NCI-H1436 (cell line): Measurements from ENCODE around the gene EPN3.

ENCODE experiments used
- DNase-seq: peaks from one replicate; lab custom pipeline; 2025; lab: John Stamatoyannopoulos, UW

EPN3 gene

DNA sequence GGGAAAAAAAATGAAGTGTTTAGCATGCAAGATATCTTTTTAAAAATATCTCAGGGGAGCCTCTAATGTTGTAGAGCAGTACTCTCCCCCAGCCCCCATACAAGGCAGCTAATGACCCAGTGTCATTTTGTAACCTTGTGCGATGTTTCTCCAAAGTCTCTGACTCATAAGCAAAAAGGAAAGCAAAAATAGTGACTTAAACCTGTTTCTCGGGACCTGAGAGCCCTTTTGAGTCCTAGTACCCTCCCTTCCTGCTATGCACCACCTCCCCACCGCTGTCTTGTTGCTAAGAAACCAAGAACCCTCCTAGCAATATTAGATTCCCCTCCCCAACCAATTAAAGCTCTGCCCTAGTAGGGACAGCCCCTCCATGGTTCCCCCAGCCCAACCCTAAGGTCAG, 21.5 kb upstream of the EPN3 start:
- peak; percentile 15 for DNase-seq

DNA sequence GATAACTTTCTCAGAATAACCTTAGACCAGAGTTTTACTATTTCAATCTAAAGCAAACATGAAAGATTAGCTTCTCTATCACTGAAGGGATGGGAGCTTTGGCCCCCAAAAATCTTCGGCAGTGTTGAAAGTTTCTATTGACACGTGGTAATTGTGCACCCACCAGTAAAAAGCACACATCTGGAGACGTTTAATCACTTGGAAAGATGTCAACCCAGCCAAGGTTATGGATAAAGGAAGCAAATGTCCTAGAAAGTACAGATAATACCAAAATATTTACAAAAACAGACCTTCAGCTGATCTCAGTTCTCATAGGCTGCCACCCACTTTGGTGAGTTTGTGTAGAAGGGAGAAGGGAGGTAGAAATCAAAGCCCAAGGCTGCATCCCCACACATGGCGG, 19.0 kb upstream of the EPN3 start:
- DNase-seq: no peak

DNA sequence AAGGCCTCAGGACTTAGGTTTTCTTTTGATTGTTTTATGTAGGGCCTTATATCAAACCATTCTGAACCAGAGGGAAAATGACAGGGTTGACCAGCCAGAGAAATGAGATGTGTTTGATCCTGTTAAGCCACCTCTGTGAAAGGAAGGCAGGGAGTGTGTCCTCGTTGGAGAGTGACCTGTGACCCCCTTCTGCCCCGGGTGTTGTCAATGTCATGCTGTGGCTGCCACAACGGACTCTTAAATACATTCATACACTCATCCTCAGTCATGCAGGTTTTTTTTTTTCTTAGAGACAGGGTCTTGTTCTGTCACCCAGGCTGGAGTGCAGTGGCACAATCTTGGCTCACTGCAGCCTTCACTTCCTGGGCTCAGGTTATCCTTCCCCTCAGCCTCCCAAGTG, 18.1 kb upstream of the EPN3 start:
- DNase-seq: no peak

DNA sequence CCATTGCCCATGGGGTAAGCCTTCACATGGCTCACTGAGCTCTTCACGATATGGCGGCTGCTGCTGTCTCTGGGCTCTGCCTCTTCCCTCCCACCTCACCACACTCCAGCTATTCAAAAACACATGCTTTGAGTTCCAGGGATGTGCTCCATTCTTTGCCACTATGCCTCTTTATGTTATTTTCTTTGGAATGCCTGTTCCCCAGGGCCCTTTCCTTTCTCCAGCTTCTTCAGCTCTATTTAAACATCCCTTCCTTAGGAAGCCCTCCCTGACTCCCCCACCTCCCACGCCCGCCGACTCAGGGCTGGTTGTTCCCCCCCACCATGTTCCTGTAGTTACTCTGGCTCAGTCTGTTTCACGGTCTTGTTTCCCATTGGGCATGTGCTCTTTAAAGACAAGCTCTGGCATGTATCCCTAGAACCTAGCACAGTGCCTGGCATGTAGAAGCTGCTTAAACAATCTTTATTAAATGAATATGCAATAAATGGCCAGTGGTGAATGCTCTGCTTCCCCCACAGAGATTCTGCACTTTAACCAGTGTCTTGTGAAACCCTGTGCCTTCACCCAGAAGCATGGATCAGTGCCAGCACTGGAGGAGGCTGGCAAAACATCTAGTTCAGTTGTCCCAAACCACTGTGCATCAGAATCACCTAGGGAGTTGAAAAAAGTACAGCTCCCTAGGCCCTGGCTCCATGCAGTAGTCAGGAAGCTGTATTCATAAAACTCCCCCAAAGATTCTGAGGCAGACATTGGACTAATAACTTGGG, 17.4 kb upstream of the EPN3 start:
- DNase-seq: no peak

DNA sequence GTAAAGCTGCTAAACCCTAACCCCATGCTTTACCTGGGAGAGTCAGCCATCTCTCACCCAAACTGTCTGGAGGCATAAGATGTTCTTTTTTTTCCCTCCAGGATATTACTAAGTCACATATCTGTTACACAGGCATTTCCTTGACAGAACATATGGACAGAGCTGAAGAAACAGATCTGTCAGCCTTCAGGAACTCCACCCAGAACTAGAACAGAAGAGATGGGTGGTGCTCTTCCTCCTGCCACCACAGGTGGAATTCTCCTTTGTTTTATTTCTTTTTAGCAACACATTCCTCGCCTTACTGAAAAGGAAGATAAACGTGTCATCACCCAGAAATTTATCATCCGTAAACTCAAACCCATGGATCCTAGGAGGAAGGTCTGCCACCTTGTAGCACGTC, 15.5 kb upstream of the EPN3 start:
- DNase-seq: no peak

DNA sequence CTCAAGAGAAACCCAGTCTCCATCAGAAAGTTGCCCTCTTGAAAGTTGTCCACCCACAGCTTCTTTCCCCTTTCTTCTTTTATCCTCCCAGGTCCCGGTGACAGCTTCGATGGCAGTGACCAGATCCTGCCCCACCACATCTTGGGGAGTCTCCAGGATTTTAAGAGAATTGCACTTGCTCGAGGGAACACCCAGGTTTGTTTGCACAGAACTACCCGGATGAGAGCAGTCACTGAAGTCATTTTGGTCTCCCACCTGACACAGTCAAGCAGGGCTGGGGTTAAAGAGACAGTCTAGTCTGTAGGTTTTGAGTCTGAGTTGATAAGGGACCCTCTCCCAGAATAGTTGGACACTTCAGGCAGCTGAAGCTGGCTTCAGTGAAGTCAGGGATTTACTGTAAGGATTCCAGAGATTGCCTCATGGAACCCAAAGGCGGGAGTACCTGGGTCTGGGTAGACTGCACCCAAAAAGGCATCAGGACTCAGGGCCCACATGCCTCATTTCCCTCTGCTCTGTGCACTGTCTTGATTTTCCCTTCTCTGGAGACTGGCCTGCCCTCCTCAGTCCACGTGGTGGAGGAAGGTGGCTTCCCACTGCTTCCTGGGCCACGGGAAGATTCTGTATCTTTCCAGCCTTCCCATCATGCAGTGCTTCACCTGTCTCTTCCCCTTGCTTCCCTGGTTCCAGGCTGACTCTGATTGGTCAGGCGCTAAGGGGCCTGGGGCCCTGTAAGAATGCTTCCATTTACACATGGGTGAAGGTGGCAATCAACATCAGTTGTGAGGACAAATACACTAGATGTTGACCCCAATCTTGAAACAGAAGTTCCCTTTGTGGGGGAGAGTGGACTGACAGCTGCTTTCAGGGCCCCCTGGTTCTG, 14.8 kb upstream of the EPN3 start:
- DNase-seq: no peak

DNA sequence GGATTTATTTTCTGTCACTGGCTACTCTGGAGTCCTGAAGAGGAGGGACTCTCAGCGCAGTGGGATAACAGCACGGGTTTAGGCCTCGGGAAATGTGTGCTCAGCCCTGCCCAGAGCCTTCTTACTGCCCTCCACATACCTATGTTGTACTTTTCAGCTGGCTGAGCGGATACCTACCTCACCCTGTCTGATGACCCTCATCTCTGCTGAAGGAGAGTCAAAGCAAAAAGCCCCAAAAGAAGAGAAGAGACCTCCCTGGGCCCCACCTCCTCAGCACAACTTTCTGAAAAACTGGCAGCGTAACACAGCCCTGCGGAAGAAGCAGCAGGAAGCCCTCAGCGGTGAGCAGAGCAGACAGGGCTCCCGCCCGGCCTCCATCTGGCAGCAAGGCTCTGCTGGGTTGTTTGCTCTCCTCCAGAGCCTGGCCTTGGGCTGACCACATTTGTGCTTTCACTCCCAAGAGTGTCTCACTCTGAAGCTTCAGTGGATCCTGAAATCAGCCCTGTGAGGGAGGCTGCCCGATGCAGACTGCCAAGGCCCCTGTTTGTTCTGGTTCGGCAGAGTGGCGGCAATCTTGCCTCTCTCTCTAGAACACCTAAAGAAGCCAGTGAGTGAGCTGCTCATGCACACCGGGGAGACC, 14.0 kb upstream of the EPN3 start:
- no peak for DNase-seq

DNA sequence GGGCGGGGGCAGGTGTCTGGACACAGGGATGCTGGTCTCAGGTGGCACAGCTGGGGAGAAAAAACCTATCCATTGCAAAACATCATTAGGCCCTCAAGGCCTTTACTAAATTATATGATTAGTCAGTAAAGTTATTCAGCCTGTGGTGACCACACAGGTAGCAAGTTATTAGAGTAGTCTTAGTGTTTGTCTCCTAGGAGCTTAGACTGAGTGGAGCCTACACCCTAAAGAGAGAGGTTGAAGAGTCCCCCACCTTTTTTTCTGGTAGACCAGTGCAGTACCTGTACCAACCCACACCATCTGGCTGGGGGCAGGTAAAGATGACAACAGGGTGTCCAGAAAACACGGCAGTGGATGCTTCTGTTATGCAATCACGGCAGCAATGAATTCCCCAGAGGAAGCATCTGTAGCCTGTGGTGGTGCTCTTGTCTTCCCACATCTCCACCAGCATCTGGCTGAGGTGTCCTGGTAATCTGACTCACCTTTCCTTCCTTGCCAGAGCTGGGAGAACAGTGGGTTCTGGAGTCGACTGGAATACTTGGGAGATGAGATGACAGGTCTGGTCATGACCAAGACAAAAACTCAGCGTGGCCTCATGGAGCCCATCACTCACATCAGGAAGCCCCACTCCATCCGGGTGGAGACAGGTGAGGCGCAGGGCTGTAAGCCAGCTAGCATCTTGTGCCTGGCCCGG, 13.2 kb upstream of the EPN3 start:
- no peak for DNase-seq

DNA sequence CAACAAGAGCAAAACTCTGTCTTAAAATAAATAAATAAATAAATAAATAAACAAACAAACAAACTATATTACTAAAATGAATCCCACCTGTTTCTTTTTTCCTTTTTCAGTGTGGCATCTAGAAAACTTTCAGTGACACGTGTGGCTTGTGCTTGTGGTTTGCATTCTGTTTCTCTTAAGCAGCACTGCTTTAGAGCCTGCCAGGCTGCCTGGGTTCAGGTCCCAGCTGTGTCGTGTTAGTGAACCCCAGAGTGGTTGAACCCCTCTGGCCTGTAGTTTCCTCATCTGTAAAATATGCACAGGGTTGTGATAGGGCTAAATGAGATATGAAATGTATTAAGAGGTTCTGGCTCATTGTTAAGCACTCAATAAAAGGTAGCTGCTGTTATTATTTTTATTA, 12.1 kb upstream of the EPN3 start:
- no peak for DNase-seq

DNA sequence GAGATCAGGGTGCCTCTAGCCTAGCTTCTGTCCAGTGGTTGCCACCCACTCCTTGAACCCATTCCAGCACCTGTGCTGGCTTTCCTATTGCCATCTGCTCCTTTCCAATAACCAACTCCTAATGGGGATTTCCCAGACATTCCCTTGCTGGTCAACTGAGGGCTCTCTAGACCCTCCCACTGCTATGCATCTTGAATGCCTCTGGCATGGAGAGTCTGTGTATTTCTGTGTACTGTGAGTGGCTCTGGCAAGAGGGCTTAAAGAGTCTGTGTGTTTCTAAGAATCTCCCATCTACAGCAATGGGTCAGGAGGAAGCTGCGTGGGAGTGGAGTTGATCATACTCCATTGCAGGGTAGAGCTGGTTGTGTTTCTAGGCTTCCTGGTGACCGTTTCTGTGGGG, 11.0 kb upstream of the EPN3 start:
- no peak for DNase-seq

DNA sequence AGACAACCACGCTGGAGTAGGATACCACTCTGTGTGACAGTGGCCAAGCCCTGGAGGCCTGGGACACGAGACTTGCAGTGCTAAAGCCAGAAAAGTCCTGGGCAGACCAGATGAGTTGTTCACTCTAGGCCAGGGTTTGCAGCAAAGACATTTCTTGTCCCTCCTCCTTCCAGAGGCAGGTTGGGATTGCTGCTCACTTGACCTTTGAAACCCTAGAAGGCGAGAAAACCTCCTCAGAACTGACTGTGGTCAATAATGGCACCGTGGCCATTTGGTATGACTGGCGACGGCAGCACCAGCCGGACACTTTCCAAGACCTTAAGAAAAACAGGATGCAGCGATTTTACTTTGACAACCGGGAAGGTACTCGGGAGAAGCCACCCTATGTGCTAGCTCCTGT, 9.8 kb upstream of the EPN3 start:
- no peak for DNase-seq

DNA sequence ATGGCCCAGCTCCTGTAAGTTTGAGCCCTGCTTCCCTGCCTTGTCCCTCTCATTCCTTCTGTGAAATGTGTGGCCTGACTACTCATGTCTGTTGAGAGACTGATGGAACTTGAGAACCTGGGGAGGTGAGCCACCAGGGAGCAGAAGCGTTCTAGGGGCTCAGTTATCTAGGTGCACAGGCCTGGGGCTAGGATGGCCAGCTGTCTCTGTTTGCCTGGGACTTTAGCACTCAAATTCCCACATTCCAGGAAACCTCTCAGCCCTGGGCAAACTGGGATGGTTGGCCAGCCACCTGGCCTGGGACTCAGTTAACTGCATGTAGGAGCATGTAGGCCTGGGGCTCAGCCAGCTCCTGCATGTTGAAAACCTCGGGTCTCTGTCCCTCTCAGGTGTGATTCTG, 9.3 kb upstream of the EPN3 start:
- no peak for DNase-seq

DNA sequence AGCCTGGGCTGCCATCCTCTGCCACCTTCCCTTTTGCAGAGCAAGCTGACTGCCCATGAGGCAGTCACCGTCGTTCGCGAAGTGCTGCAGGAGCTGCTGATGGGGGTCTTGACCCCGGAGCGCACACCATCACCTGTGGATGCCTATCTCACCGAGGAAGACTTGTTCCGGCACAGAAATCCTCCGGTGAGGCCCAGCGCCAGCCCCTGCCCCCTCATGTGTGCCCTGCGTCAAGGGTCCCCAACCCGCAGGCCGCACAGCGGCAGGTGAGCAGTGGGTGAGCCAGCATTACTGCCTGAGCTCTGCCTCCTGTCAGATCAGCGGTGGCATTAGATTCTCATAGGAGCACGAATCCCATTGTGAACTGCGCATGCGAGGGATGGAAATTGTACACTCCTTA, 7.7 kb upstream of the EPN3 start:
- no peak for DNase-seq

DNA sequence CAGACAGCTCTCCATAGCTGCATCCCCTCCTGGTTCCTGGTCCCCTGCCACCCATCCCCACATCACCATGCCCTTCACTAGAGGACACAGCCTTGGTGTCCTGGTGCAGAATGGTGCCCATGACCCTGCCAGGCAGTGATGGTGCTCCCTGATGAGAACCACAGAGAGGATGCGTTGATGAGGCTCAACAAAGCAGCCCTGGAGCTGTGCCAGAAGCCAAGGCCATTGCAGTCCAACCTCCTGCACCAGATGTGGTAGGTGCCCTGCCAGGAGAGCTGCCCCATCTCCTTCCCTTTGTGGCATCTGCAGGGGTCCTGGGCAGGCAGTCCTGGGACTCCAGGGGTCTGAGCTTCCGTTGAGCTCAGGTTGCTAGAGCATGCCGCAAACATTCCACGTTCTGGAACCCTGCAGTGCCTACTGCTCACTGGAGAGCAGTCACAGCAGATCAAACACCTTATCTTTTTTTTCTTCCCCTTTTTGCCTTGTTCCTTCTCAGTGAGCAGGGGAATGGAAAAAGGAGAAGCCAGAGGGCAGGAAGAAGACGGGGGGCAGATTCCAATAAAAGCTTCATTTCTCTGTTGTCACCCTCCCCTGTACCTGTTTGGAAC, 5.3 kb upstream of the EPN3 start:
- no peak for DNase-seq

DNA sequence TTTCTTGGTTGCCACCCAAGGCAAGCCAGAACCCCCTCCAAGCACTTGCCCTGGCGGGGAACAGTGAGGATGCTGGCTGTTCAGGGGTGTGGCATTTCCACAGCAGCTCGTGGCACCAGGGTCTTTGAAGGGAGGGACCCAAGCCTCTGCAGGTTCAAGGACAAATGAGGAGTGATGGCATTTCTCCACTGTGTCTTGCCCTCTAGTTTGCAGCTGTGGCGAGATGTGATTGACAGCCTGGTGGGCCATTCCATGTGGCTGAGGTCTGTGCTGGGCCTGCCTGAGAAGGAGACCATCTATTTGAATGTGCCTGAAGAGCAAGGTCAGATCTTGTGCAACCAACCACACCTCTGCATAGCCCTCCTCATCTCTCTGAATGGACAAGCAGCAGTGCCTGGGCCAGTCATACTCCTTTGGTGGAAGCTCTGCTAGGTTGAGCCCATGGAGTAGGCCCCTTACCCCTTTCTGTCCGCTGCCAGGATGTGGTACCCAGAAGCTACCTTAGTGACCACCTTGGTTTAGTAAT, 4.5 kb upstream of the EPN3 start:
- DNase-seq: no peak

DNA sequence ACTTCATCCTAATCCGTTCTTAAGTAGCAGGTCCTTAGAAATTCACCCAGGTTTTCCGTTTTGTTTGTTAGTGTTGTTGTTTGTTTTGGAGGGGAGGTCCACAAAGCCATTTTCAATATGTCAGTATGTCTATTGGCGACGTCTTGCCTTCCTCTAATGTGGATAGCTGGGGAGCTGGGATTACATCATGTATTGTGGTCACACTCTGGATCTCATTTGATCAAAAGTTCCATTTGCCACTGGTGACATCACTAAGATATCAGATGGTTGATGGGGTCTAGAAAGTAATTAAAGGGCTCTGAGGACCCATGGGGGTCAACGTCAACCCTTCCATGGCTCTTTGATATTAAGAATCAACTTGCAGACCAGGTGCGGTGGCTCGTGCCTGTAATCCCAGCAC, 2.7 kb upstream of the EPN3 start:
- no peak for DNase-seq

DNA sequence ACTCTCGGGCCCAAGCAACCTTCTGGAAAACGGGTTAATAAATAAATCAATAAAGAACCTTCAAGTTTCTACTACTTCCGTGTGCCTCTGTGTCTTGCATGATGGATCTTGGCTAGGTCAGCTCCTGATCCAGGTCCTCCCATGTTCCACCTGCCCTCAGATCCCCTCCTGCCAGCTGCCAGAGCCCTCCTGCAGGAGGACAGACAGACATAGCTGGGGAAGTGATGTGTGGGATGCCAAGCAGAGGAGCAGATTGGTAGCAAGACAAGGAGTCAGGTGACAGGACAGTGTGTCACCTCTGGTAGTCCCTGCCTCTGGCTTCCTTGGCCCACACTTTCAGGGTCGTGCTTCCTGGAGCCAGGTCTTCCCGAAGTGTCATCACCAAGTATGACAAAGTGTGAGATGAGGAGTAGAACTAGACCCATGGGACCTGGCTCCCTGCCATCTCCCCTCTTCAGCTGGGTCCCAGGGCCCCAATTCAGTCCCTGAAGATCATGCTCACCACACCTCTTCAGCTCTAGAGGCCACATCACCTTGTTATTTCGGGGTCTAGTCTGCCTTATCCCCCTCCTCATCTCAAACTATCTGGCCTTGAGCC, 1.0 kb upstream of the EPN3 start:
- no peak for DNase-seq

DNA sequence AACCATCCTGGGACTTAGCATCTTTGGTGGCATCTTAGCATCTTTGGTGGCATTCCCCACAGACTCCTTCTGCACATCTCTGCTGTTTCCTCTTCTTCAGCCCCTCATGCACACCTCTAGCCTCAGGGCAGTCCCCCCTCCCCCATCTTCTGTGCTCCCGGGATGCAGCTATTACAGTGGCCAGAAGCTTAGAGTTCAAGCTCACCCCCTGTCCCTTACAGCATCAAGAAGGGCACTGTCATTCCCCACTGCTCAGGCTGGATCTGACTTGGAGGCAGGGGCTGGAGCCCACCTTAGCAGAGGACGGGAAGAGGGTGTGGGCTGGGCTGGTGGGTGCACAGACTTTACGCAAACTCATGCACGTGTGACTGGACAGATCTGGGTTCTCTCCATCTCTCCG, 650 bp downstream of the EPN3 start:
- DNase-seq: no peak

DNA sequence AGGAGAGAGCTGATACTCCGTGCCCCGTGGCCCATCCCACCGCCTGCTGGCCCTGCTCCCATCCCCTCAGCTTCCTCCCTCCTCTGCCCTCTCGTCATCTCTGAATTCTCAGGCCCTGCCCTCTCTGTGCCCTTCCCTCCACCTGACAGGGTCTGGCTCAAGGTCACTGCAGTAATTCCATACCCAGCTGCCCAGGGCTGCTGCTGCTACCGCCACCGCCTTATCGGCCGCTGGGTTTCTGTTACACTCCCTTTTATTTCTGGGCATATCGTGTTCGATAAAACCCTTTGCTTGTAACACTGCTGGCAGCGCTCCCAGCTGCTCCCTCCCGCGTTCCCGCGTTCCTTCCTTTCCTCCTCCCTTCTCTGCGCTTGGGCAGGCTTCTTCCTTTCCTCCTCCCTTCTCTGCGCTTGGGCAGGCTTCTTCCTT, 1.2 kb downstream of the EPN3 start:
- no peak for DNase-seq

DNA sequence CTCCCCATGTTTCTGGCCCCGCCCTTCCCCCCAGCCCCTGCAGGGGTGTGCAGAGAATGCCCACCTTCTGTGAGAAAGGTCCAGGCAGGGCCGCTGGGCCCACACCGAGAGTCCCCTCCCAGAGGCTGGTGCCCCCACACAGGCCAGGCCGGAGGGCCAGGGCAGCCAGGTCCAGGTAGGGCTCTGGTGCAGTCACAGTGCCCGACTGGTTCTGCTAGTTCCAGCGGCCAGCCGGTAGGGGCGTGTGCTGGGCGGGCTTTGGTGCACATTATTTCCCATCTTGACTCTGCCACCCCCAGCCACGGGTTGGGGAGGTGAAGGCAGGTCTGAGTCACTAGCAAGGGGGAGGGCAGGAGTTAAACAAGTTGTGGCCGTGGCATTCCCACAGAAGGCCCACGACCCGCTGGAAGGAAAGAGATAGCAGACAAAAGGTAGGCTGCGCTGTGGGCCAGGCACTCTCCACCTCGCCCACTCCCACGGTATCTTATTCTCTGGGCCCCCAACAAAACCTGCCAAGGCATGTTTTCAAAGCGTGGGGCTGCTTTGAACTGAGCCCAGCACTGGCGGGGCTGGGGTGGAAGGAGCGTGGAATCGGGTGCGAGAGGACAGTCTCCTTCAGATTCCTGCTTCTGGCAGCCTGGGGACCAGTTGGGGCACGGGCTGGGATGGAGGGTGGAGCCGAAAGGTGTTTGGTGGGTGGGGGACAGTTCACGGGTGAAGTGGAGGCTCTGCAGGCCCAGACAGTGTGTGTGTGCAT, 1.9 kb downstream of the EPN3 start:
- DNase-seq: no peak

DNA sequence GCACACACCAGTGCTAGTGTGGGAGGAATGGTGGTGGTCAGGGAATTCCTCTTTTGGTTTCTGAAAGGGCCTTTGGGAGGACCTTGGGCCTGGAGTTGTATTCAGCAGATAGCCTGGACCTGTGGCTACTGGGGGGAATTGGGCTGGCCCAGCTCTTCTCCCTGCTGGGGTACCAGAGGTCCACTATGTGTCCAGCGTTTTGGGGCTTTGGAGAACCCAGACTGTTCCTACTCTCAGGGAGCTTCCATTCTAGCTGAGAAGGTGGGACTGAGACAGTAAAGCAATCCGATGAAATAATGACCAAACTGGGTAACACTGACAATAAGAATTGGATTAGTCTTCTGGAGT, 2.4 kb downstream of the EPN3 start:
- no peak for DNase-seq
